ENCODE results near the gene BTBD8. TPM values are rescaled to one million over a fixed set of nuclear protein-coding genes. Genes with fewer than 3 reads are reported as not detected.

The BTBD8 gene
- total RNA-seq, result 1.8 and 8.7 TPM in 2 replicates

DNA sequence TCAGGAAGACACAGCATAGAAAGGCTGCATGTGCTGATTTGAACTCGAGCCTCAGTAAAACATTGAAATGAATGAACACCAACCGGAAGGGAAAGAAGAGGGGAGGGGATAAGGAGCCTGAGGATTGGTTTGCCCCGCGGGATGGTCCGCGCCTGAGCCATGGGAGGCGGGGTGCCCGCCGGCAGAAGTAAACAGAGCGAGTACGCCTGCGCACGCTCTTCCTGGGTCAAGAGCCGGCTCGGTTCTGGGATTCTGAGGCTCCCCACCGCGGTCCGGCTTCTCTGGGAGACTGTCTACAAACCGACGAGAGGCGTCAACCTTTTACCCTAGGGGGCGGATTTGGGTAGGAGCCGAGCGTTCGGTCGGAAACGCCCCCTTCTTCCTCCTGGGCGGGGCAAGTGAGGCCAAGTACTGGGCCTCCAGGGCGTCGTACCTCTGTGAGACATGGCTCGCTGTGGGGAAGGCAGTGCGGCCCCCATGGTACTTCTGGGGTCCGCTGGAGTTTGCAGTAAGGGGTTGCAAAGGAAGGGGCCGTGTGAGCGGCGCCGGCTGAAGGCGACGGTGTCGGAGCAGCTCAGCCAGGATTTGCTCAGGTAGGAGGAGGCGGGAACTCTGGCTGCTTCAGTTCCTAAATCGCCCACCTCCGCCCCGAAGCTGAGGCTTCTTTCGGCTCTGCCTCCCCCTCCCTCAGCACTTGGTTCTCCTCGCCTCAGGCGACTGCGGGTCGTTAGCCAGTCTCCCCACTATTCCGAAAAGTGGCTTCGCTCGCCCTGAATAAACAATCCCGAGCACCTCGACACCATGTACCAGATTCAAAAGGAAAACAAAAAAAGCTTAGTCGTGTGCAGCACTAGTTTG is at the start of gene BTBD8:
Gene BTBD8, plus strand, starts transcription at position 218 of the 858 bp plus-strand sequence. Its CDS starts 227 bp downstream, at position 445.
- TF ChIP-seq, protein P1, sequence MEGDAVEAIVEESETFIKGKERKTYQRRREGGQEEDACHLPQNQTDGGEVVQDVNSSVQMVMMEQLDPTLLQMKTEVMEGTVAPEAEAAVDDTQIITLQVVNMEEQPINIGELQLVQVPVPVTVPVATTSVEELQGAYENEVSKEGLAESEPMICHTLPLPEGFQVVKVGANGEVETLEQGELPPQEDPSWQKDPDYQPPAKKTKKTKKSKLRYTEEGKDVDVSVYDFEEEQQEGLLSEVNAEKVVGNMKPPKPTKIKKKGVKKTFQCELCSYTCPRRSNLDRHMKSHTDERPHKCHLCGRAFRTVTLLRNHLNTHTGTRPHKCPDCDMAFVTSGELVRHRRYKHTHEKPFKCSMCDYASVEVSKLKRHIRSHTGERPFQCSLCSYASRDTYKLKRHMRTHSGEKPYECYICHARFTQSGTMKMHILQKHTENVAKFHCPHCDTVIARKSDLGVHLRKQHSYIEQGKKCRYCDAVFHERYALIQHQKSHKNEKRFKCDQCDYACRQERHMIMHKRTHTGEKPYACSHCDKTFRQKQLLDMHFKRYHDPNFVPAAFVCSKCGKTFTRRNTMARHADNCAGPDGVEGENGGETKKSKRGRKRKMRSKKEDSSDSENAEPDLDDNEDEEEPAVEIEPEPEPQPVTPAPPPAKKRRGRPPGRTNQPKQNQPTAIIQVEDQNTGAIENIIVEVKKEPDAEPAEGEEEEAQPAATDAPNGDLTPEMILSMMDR (conservative IDR thresholded peaks at IDR 0.05; ENCODE audit: low read depth, low read length), result no peak
- peak within 1 kb of the TSS; percentile 80 for H3K4me3 ChIP-seq (ENCODE audit: low read depth, low read length)
- DNase-seq (ENCODE audit: low read depth), result peak; percentile 30

DNA sequence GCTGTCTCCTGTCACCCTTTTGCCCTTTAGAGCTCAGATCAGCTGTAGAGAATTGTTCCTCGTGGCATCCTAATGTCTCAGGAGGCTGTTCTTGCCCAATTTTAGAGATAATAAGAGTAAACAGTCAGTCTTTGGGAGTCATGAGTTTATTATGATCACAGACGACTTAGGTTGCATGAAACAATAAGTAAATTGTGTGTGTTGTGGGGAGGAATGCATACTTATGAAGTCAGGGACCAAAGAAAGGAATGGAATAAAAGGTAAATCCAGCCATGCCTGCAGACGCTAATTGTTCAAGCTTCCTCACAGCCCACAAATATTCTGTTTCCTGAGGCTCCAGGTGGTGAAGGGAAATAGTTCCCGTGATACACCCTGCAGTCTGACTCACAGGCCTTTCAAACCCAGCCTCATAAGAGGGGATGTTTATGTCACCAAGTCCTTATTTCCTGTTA is 49.5 kb upstream of the BTBD8 start:
- peak; percentile 32 for DNase-seq (ENCODE audit: low read depth)
- peak overlapping the region; percentile 67 for H3K4me3 ChIP-seq (ENCODE audit: low read depth, low read length)
- TF ChIP-seq, protein P1 (conservative IDR thresholded peaks at IDR 0.05; ENCODE audit: low read depth, low read length), result no peak

DNA sequence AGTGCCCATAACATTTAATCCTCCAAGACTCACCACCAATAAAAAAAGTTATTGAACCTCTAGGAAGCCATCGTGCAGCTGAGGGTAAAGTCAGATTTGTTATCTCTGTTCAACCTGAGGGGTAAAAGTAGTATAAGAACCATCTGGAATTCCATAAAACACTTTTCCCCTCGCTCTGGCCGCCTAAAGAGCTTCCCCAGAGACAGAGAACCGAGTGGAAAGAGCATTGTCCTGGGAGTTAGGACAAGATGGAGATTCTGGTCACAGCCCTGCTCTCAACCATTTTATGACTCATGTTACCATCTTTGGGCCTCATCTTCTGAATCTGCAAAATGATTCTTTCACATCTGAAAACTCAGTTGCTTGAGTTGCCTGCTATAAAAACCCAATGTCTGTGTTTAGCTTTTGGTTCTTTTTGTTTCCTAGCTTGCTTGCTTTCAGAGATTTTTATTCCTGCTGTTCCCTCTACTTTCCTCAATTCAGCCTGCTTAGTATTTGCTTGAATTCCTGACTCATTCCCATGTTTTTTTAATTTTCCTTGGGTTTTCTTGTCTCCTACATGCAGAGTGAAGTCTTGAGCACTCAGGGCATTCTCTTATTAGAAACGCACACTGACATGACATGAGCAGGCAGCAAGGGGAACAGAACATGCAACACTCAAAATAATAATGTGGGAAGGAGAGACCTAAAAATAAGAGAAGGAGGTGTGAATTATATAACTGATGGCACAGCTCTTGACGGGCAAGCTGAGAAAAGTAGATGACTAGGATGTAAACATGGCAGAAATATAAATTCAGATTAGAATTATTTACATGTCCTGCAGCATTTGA is 48.6 kb upstream of the BTBD8 start:
- DNase-seq (ENCODE audit: low read depth), result no peak
- H3K4me3 ChIP-seq (ENCODE audit: low read depth, low read length), result no peak overlapping the region
- TF ChIP-seq, protein P1 (conservative IDR thresholded peaks at IDR 0.05; ENCODE audit: low read depth, low read length), result no peak

DNA sequence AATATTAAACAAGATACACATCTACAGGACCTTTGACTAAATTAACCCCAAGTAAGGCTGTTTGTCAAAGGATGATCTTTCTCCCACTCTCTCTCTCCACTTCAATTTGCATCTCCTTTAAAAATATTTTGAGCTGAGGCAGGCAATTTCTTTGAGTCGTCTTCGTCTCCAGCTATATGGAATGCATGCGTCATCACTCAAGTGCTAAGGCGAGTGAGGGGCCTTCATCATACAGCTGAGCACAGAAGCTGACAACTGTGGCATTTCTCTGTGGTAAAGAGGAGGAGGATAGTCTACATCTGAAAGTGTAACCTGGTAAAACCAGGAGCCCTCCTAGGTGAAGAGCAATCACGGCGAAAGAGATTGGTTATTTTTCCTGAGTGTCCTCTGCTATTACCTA is 42.7 kb upstream of the BTBD8 start:
- DNase-seq (ENCODE audit: low read depth), result no peak
- TF ChIP-seq, protein P1 (conservative IDR thresholded peaks at IDR 0.05; ENCODE audit: low read depth, low read length), result no peak
- no peak overlapping the region for H3K4me3 ChIP-seq (ENCODE audit: low read depth, low read length)

DNA sequence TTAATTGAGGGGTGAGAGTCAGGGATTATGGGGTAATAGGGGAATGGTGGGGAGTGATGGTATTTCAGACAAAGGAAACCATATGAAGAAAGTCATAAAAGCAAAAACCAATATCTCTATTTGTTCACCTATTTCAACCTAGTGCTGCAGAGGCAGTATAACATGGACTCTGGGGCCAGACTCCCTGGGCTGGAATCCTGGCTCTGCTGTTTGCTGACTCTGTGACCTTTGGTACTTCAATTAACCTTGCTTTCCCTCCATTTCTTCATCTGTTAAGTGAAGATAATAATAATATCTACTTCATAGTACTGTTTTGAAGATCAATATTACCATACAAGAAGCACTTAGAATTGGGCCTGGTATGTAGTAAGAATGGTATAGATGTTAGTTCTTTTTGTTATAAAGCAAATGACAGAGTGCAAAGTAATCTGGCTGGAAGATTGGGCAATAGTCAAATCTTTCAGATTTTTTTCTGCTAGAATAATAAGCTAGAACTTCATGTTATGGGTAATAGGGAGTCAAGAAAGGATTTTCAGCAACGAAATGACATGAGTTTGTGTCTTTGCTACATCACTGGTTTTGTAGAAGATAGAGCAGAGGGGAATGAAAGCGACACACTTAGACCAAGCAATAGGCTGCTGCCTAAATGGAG is 41.3 kb upstream of the BTBD8 start:
- H3K4me3 ChIP-seq (ENCODE audit: low read depth, low read length), result no peak overlapping the region
- TF ChIP-seq, protein P1 (conservative IDR thresholded peaks at IDR 0.05; ENCODE audit: low read depth, low read length), result no peak
- no peak for DNase-seq (ENCODE audit: low read depth)

DNA sequence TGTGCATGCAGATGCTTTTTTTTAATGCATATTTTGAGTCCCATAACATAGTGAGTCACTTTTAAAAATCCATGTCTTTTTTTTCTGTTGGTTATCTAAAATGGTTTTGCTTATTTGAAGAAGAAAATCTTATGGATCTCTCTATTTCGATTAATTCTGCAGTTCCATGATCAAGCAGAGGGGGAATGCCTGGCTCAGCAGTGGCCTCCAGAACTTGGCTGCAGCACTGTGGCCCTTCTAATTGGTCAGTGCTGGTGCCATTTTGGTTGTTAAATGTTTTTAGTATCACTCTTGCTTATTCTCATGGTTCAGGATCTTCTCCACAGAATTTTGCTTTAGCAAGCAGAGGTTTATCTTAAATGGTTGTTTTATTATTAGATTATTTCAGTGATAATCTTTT is 39.2 kb upstream of the BTBD8 start:
- H3K4me3 ChIP-seq (ENCODE audit: low read depth, low read length), result no peak overlapping the region
- no peak for DNase-seq (ENCODE audit: low read depth)
- TF ChIP-seq, protein P1 (conservative IDR thresholded peaks at IDR 0.05; ENCODE audit: low read depth, low read length), result no peak
